ENCODE results near the gene FBXO39. TPM values are rescaled to one million over a fixed set of nuclear protein-coding genes. Genes with fewer than 3 reads are reported as not detected.

Gene FBXO39
- total RNA-seq, 1 experiment from 2014 or later = not detected

- Histone ChIP-seq H3K4me2 (ENCODE audit: low read length) (no peak overlapping the region), H3K9ac (ENCODE audit: low read length) (no peak overlapping the region), H3K4me1 (ENCODE audit: control insufficient read depth in 1 of 2, insufficient read depth in 2 of 2, low read length in 2 of 2) (no peaks in the 10 kb centered on the region), H2AFZ (ENCODE audit: low read depth, low read length, poor library complexity, severe bottlenecking) (no peak overlapping the region), H3K27me3 (ENCODE audit: insufficient read depth, low read length) (peaks cover 20% of the 10 kb centered on the region; the same call in 1 of the 2 replicates), H3K79me2 (ENCODE audit: insufficient read depth, low read length) (no peaks in the 10 kb centered on the region), H4K20me1 (ENCODE audit: insufficient read depth) (no peaks in the 10 kb centered on the region), H3K4me3 (replicated peaks in 1 of 2; ENCODE audit: low read depth in 1 of 2, low read length in 2 of 2) (no peak overlapping the region), H3K36me3 (ENCODE audit: control insufficient read depth in 1 of 2, insufficient read depth in 2 of 2, low read length in 2 of 2) (no peaks in the 10 kb centered on the region), H3K9me3 (ENCODE audit: control insufficient read depth in 1 of 2, insufficient read depth in 1 of 2, low read depth in 1 of 2, low read length in 2 of 2) (no peaks in the 10 kb centered on the region), H3K9me2 (ENCODE audit: insufficient read depth) (no peaks in the 10 kb centered on the region), H3K27ac (ENCODE audit: low read depth, low read length) (no peak overlapping the region)
- ChIA-PET RAD21 (ENCODE audit: low non-redundant PET in 1 of 2, low total read pairs in 2 of 2, uncharacterized antibody in 2 of 2, unreplicated experiment in 2 of 2) (no interaction called here), POLR2A (no interaction called here), CTCF (interaction anchor here (1.2 kb wide), 1 partner anchor 23 kb away, joined by 3 read pairs; no protein-coding TSS in a partner anchor)
- TF ChIP-seq ZFX (IDR thresholded peaks at IDR 0.05) (no peak), FOSL1 (IDR thresholded peaks at IDR 0.05; ENCODE audit: low read depth) (no peak), SP1 (IDR thresholded peaks at IDR 0.05; ENCODE audit: low read depth) (no peak), REST (IDR thresholded peaks at IDR 0.05; ENCODE audit: low read depth) (no peak), ZBTB33 (IDR thresholded peaks at IDR 0.05; ENCODE audit: extremely low read depth, insufficient replicate concordance, low read length) (no peak), POLR2A (IDR thresholded peaks at IDR 0.05; ENCODE audit: borderline replicate concordance, extremely low read depth, insufficient read depth, insufficient read length) (no peak), EGR1 (IDR thresholded peaks at IDR 0.05; ENCODE audit: low read depth) (no peak), TCF7L2 (IDR thresholded peaks at IDR 0.05; ENCODE audit: borderline replicate concordance, extremely low read depth, insufficient read depth, insufficient read length) (no peak), ZNF274 (IDR thresholded peaks at IDR 0.05; ENCODE audit: low read depth, low read length) (no peak), YY1 (IDR thresholded peaks at IDR 0.05; ENCODE audit: extremely low read depth, insufficient replicate concordance, low read depth, low read length) (no peak)
- ATAC-seq (no peak), DNase-seq (ENCODE audit: low read depth, low spot score) (no peak)
- no TSS peak for BruUV-seq (replicated peaks)
- intact Hi-C loops (cut with micrococcal nuclease) = no loop called here
Observed at GRCh38 chr17:6830383-6830986, 54.5 kb downstream of the FBXO39 start.
